ENCODE results near the gene TANGO6. TPM values are rescaled to one million over a fixed set of nuclear protein-coding genes. Genes with fewer than 3 reads are reported as not detected.

Gene TANGO6
- total RNA-seq, 2 experiments from 2014 or later = 25.2 to 25.7 TPM

- intact Hi-C loops (cut with micrococcal nuclease) = no loop called here
- Mint-ChIP-seq H3K9me3 (no peaks in the 10 kb centered on the region), H3K36me3 (peaks cover 27% of the 10 kb centered on the region), H3K27ac (no peak overlapping the region), H3K27me3 (no peaks in the 10 kb centered on the region), H3K4me3 (no peak overlapping the region), H3K4me1 (ENCODE audit: low read depth) (no peaks in the 10 kb centered on the region)
- DNase-seq = no peak
- CTCF ChIA-PET = interaction anchor here (1.0 to 1.9 kb wide), 2 partner anchors 279 to 473 kb away, joined by 3 to 4 read pairs; no protein-coding TSS in a partner anchor
- POLR2A ChIA-PET = no interaction called here
These were observed 26.3 kb downstream of the TANGO6 start for GRCh38 chr16:68869492-68870088.

- DNase-seq = no peak
- no peaks in the 10 kb centered on the region for H3K27me3 Mint-ChIP-seq
- no peak overlapping the region for H3K27ac Mint-ChIP-seq
- H3K4me1 Mint-ChIP-seq (ENCODE audit: low read depth) = no peaks in the 10 kb centered on the region
- H3K4me3 Mint-ChIP-seq = no peak overlapping the region
- ChIA-PET POLR2A (no interaction called here), CTCF (no interaction called here)
- H3K9me3 Mint-ChIP-seq = no peaks in the 10 kb centered on the region
- peaks cover 36% of the 10 kb centered on the region for H3K36me3 Mint-ChIP-seq
- intact Hi-C loops (cut with micrococcal nuclease) = no loop called here
These were observed 30.5 kb downstream of the TANGO6 start for GRCh38 chr16:68873635-68874471.

- ChIA-PET POLR2A (no interaction called here), CTCF (no interaction called here)
- no peak for DNase-seq
- H3K4me3 Mint-ChIP-seq = no peak overlapping the region
- H3K27me3 Mint-ChIP-seq = no peaks in the 10 kb centered on the region
- intact Hi-C loops (cut with micrococcal nuclease) = no loop called here
- no peaks in the 10 kb centered on the region for H3K4me1 Mint-ChIP-seq (ENCODE audit: low read depth)
- H3K36me3 Mint-ChIP-seq = peaks cover 33% of the 10 kb centered on the region
- H3K9me3 Mint-ChIP-seq = no peaks in the 10 kb centered on the region
- H3K27ac Mint-ChIP-seq = no peak overlapping the region
These were observed 32.5 kb downstream of the TANGO6 start for GRCh38 chr16:68875871-68876270.

GRCh38 chr16:68883685-68884084, 40.4 kb downstream of the TANGO6 start:
- ChIA-PET POLR2A (no interaction called here), CTCF (no interaction called here)
- no peak for DNase-seq
- H3K9me3 Mint-ChIP-seq = no peaks in the 10 kb centered on the region
- H3K4me1 Mint-ChIP-seq (ENCODE audit: low read depth) = no peaks in the 10 kb centered on the region
- no peak overlapping the region for H3K27ac Mint-ChIP-seq
- intact Hi-C loops (cut with micrococcal nuclease) = no loop called here
- no peak overlapping the region for H3K4me3 Mint-ChIP-seq
- H3K27me3 Mint-ChIP-seq = no peaks in the 10 kb centered on the region
- peaks cover 13% of the 10 kb centered on the region for H3K36me3 Mint-ChIP-seq

GRCh38 chr16:68884401-68884800, 41.1 kb downstream of the TANGO6 start:
- Mint-ChIP-seq H3K36me3 (peaks cover 13% of the 10 kb centered on the region), H3K4me3 (no peak overlapping the region), H3K4me1 (ENCODE audit: low read depth) (no peaks in the 10 kb centered on the region), H3K27ac (no peak overlapping the region), H3K9me3 (no peaks in the 10 kb centered on the region), H3K27me3 (no peaks in the 10 kb centered on the region)
- DNase-seq = no peak
- CTCF ChIA-PET = no interaction called here
- intact Hi-C loops (cut with micrococcal nuclease) = no loop called here
- POLR2A ChIA-PET = no interaction called here

- H3K36me3 Mint-ChIP-seq = peaks cover 12% of the 10 kb centered on the region
- POLR2A ChIA-PET = no interaction called here
- CTCF ChIA-PET = no interaction called here
- no peaks in the 10 kb centered on the region for H3K27me3 Mint-ChIP-seq
- DNase-seq = no peak
- H3K4me1 Mint-ChIP-seq (ENCODE audit: low read depth) = no peaks in the 10 kb centered on the region
- intact Hi-C loops (cut with micrococcal nuclease) = no loop called here
- H3K27ac Mint-ChIP-seq = no peak overlapping the region
- no peak overlapping the region for H3K4me3 Mint-ChIP-seq
- no peaks in the 10 kb centered on the region for H3K9me3 Mint-ChIP-seq
These were observed 41.8 kb downstream of the TANGO6 start for GRCh38 chr16:68884861-68885720.

GRCh38 chr16:68887107-68887506, 43.8 kb downstream of the TANGO6 start:
- Mint-ChIP-seq H3K36me3 (peaks cover 5% of the 10 kb centered on the region), H3K4me3 (no peak overlapping the region), H3K9me3 (no peaks in the 10 kb centered on the region), H3K4me1 (ENCODE audit: low read depth) (no peaks in the 10 kb centered on the region), H3K27me3 (no peaks in the 10 kb centered on the region), H3K27ac (no peak overlapping the region)
- POLR2A ChIA-PET = interaction anchor here (0.6 kb wide), 1 partner anchor 16 kb away, joined by 3 read pairs; no protein-coding TSS in a partner anchor
- DNase-seq = no peak
- intact Hi-C loops (cut with micrococcal nuclease) = no loop called here
- CTCF ChIA-PET = no interaction called here

- H3K36me3 Mint-ChIP-seq = peaks cover 7% of the 10 kb centered on the region
- H3K4me3 Mint-ChIP-seq = no peak overlapping the region
- POLR2A ChIA-PET = no interaction called here
- H3K27ac Mint-ChIP-seq = no peak overlapping the region
- no peaks in the 10 kb centered on the region for H3K9me3 Mint-ChIP-seq
- CTCF ChIA-PET = no interaction called here
- intact Hi-C loops (cut with micrococcal nuclease) = no loop called here
- no peak for DNase-seq
- no peaks in the 10 kb centered on the region for H3K4me1 Mint-ChIP-seq (ENCODE audit: low read depth)
- no peaks in the 10 kb centered on the region for H3K27me3 Mint-ChIP-seq
These were observed 46.3 kb downstream of the TANGO6 start for GRCh38 chr16:68889508-68890150.

- ChIA-PET CTCF (no interaction called here), POLR2A (no interaction called here)
- Mint-ChIP-seq H3K4me1 (ENCODE audit: low read depth) (no peaks in the 10 kb centered on the region), H3K27ac (no peak overlapping the region), H3K9me3 (no peaks in the 10 kb centered on the region), H3K27me3 (no peaks in the 10 kb centered on the region), H3K4me3 (no peak overlapping the region), H3K36me3 (peaks cover 7% of the 10 kb centered on the region)
- intact Hi-C loops (cut with micrococcal nuclease) = no loop called here
- DNase-seq = no peak
These were observed 48.9 kb downstream of the TANGO6 start for GRCh38 chr16:68892214-68892613.

- H3K27me3 Mint-ChIP-seq = no peaks in the 10 kb centered on the region
- H3K27ac Mint-ChIP-seq = no peak overlapping the region
- DNase-seq = no peak
- ChIA-PET CTCF (no interaction called here), POLR2A (no interaction called here)
- H3K9me3 Mint-ChIP-seq = no peaks in the 10 kb centered on the region
- peaks cover 7% of the 10 kb centered on the region for H3K36me3 Mint-ChIP-seq
- intact Hi-C loops (cut with micrococcal nuclease) = no loop called here
- H3K4me1 Mint-ChIP-seq (ENCODE audit: low read depth) = no peaks in the 10 kb centered on the region
- no peak overlapping the region for H3K4me3 Mint-ChIP-seq
These were observed 49.6 kb downstream of the TANGO6 start for GRCh38 chr16:68892898-68893297.

GRCh38 chr16:68893710-68894705, 50.7 kb downstream of the TANGO6 start:
- Mint-ChIP-seq H3K9me3 (no peaks in the 10 kb centered on the region), H3K4me3 (no peak overlapping the region), H3K27me3 (no peaks in the 10 kb centered on the region), H3K27ac (no peak overlapping the region), H3K4me1 (ENCODE audit: low read depth) (no peaks in the 10 kb centered on the region), H3K36me3 (peaks cover 7% of the 10 kb centered on the region)
- DNase-seq = no peak
- intact Hi-C loops (cut with micrococcal nuclease) = no loop called here
- POLR2A ChIA-PET = no interaction called here
- CTCF ChIA-PET = no interaction called here
